ENCODE measurements around the gene B3GAT1.

Gene B3GAT1

DNA sequence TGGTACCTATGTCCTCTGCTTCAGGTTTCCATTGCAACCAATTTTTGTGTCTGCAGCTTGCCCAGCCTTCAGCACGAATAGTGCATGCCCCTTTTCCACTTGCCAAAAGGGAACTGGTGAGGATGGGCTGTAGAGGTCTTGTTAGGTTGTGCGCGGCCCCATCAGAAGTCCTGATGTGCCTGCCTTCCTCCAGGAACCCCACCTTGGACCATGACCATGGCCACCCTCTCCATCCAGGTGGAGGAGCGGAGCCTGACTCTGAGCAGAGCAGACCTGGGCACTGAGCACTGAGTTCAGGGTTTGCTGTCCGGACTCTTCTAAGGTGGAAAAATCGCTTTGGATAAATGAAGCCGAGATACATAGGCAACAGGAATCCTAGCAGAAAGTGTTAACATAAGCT is 73.4 kb downstream of the B3GAT1 start:
- H3K36me3 Mint-ChIP-seq: no peaks in the 10 kb centered on the region
- peaks cover 24% of the 10 kb centered on the region for H3K27me3 Mint-ChIP-seq
- no peak overlapping the region for H3K4me3 Mint-ChIP-seq
- no peak for ATAC-seq
- H3K9me3 Mint-ChIP-seq: no peaks in the 10 kb centered on the region
- no peaks in the 10 kb centered on the region for H3K4me1 Mint-ChIP-seq
- H3K27ac Mint-ChIP-seq: no peak overlapping the region

DNA sequence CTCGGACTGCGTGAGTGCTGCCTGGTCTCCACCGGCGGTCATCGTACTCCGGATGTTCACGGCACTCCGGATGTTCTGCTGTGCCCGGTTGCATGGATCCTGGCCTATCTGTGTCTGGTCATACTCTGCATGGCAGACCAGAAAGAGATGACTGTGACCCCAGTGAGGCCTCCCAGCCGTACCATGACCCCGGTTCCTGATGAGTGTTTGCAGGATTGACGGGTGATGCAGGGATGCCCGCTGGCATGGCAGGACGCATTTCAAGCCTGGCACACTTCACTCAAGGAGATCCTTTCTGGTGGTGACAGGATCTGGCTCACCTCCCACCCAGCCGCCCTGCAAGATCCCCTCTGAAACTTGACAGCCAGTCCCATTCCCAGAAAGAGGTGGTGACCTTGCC is 74.0 kb downstream of the B3GAT1 start:
- Mint-ChIP-seq H3K36me3 (no peaks in the 10 kb centered on the region), H3K27ac (no peak overlapping the region), H3K9me3 (no peaks in the 10 kb centered on the region), H3K27me3 (peaks cover 30% of the 10 kb centered on the region), H3K4me1 (no peaks in the 10 kb centered on the region), H3K4me3 (no peak overlapping the region)
- ATAC-seq: no peak

DNA sequence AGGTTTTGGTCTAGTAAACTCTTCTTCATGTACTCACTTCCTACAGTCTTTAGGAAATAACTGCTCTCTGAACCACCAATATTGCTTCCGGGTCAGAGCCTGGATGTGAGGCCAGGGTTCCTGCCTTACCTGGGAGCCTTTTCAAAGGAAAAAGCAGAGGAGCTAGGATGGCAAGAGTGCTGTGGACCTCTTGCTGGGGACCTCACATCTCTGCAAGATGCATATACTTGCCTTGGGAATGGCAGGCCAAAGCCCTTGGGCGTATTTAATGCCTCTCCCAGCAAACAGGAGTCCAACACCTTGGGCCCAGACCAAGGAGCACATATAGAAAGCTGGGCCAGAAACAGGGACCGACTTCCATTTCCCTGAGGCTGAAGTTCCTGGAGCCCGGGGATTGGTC is 75.0 kb downstream of the B3GAT1 start:
- Mint-ChIP-seq H3K9me3 (no peaks in the 10 kb centered on the region), H3K4me3 (no peak overlapping the region), H3K4me1 (peaks cover 7% of the 10 kb centered on the region), H3K27ac (no peak overlapping the region), H3K36me3 (no peaks in the 10 kb centered on the region), H3K27me3 (peaks cover 39% of the 10 kb centered on the region)
- no peak for ATAC-seq

DNA sequence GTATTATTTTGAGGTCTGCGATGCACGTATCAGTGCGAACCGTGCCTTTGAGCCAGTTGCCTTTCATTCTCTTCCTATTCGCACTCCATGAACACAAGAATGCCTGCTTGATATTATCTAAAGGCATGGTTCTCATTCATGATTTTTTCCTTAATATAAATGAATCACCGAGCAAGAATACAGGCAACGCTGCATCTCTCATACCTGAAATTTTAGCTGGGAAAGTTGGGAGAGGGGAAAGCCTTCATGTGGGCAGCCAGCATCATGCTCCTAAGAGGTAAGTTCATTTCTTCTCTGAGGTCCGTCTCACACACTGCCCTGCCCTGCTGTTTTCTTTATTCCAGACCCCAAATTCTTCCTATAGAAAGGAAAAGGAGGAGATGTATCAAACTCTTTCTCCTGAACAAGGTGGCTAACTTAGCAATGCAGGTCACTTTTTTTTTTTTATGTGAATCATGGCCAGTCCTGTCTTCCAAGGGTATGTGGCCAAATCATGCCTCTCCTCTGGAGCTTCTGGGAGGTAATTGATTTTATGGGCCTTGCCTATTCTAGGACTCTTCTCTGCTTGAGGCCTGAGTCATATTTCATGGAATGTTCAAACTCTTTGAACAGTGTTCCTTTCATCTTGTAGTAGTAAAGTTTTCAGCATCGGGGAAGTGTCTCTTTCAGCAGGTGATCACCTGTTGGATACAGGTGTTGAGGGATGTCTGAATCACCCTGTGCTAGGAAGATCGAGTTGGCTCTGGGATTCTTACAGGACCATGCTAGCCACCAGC is 77.1 kb downstream of the B3GAT1 start:
- Mint-ChIP-seq H3K9me3 (no peaks in the 10 kb centered on the region), H3K27me3 (peaks cover 54% of the 10 kb centered on the region), H3K4me3 (no peak overlapping the region), H3K27ac (no peak overlapping the region), H3K4me1 (peaks cover 7% of the 10 kb centered on the region), H3K36me3 (no peaks in the 10 kb centered on the region)
- ATAC-seq: no peak

GRCh38 chr11:134333946-134334345 is 78.1 kb downstream of the B3GAT1 start:
- Mint-ChIP-seq H3K27me3 (peaks cover 54% of the 10 kb centered on the region), H3K4me3 (no peak overlapping the region), H3K36me3 (no peaks in the 10 kb centered on the region), H3K4me1 (peaks cover 7% of the 10 kb centered on the region), H3K27ac (no peak overlapping the region), H3K9me3 (no peaks in the 10 kb centered on the region)
- ATAC-seq: no peak

DNA sequence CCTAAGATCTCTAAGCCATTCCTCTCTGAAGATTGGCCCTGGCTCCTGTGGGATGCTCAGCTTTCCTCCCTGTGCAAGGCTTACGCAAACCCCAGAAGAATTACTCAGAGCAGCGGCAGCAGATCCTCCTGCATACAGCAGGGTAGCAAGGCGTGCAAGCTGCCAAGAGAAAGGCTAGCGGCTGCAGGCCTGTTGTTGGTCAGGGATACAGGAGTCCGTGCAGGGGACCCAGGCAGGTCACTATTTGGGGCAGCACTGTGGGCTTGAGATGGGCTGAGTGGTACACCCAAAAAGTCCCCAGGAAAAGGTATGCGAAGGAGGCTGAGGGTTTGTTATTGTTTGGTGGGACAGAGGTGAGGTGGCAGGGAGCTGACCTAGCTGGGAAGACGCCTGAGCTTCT is 78.7 kb downstream of the B3GAT1 start:
- Mint-ChIP-seq H3K4me3 (no peak overlapping the region), H3K27me3 (peaks cover 54% of the 10 kb centered on the region), H3K27ac (no peak overlapping the region), H3K36me3 (no peaks in the 10 kb centered on the region), H3K9me3 (no peaks in the 10 kb centered on the region), H3K4me1 (peaks cover 7% of the 10 kb centered on the region)
- no peak for ATAC-seq

GRCh38 chr11:134332782-134333181 is 79.3 kb downstream of the B3GAT1 start:
- Mint-ChIP-seq H3K4me3 (peak overlapping the region; percentile 63), H3K36me3 (no peaks in the 10 kb centered on the region), H3K4me1 (peaks cover 7% of the 10 kb centered on the region), H3K27ac (no peak overlapping the region), H3K9me3 (no peaks in the 10 kb centered on the region), H3K27me3 (peaks cover 55% of the 10 kb centered on the region)
- ATAC-seq: no peak

- Mint-ChIP-seq H3K9me3 (no peaks in the 10 kb centered on the region), H3K27ac (no peak overlapping the region), H3K4me1 (peaks cover 7% of the 10 kb centered on the region), H3K36me3 (no peaks in the 10 kb centered on the region), H3K4me3 (peak overlapping the region; percentile 63), H3K27me3 (peaks cover 61% of the 10 kb centered on the region)
- peak; percentile 64 for ATAC-seq
Measured at GRCh38 chr11:134332189-134332631, 79.8 kb downstream of the B3GAT1 start.

- H3K27me3 Mint-ChIP-seq: peaks cover 65% of the 10 kb centered on the region
- H3K4me3 Mint-ChIP-seq: peak within 1 kb of the TSS; percentile 76
Measured at GRCh38 chr11:134331354-134332188, 80.5 kb downstream of the B3GAT1 start, which contains the start of gene GLB1L2. Gene GLB1L2 (plus strand): TSS chr11:134331988. CDS start chr11:134332062, 74 bp downstream.

GRCh38 chr11:134330611-134331353 is 81.3 kb downstream of the B3GAT1 start:
- Mint-ChIP-seq H3K36me3 (no peaks in the 10 kb centered on the region), H3K4me1 (peaks cover 7% of the 10 kb centered on the region), H3K27ac (no peak overlapping the region), H3K9me3 (no peaks in the 10 kb centered on the region), H3K4me3 (peak overlapping the region; percentile 76), H3K27me3 (peaks cover 60% of the 10 kb centered on the region)
- ATAC-seq: no peak

More at GRCh38 chr11:134331354-134332188, 80.5 kb downstream of the B3GAT1 start, which contains the start of gene GLB1L2:
- Mint-ChIP-seq H3K36me3 (no peaks in the 10 kb centered on the region), H3K4me1 (peaks cover 7% of the 10 kb centered on the region), H3K9me3 (no peaks in the 10 kb centered on the region), H3K27ac (no peak within 1 kb of the TSS)
- ATAC-seq: peak; percentile 91

All from stimulated activated memory B cell treated with anti-CD40 and anti-IgM and Interleukin-4, amounts not matched to agents 10 μg/mL and 1 μg/mL and 100 μg/mL, for 72 hours (primary cell).